Activated naive CD4-positive, alpha-beta T cell (primary cell): Measurements from ENCODE around the gene MSANTD7.
"Not testable (repeated sequence)": the region's sequence is repeated elsewhere in the genome, so short reads cannot be mapped to it uniquely, and the experiment has no call there.

Experiments used
- DNase-seq, 4 experiments: peaks; one replicate each; lab custom pipeline; 2025; lab: John Stamatoyannopoulos, UW

MSANTD7 gene, protein sequence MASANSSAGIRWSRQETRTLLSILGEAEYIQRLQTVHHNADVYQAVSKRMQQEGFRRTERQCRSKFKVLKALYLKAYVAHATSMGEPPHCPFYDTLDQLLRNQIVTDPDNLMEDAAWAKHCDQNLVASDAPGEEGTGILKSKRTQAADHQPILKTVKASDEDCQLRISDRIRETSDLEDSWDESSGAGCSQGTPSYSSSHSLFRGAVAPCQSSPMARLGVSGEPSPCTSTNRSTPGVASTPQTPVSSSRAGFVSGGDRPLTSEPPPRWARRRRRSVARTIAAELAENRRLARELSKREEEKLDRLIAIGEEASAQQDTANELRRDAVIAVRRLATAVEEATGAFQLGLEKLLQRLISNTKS

DNA sequence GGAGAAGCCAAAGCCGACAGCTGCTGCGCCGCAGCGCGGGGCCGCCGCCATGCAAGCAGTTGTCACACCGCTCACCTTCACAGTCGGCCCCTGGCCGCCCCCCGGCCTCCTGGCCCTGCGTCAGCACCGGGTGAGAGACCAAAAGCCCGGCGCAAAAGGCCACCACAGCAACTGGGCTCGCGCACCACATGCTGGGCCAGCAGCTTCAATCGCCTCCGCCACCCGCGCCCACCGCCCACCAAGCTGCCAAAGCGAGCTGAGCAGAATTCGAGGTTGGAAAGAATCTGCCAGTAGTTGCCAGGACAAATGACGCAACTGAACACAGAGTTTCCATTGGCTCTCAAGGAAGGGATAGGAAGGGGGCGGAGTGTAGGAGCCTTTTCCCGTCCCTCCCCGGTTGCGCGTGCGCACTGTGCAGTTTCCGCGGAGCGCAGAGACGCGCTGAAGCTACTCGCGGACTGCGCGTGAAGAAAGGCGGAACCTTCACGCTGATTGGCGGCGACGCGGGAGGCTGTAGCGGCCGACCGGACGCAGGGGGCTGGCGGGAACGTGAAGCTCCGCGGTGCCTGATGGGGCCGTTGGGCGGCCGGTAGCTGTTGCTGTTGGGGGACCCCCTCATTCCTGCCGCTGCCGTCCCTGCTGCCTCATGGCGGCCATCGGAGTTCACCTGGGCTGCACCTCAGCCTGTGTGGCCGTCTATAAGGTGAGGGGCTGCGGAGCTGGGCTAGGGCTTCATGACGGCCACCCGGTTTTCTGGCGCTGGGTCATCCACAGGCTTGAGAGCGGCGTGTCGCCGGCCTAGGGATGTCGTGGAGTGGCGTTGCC, at the start of gene MSANTD7, which contains the start of the genes CDNF and HSPA14:
Gene MSANTD7 (plus strand): TSS at position 550 of the 825 bp plus-strand sequence. CDS start 3,979 bp downstream, outside the sequence.
Gene CDNF (minus strand): TSS at position 281 of the 825 bp plus-strand sequence. CDS start 91 bp downstream, at position 190.
Gene HSPA14 (plus strand): TSS at position 550 of the 825 bp plus-strand sequence. CDS start 97 bp downstream, at position 647.
- DNase-seq, result peak; percentile 98 to 99 (median 98)

DNA sequence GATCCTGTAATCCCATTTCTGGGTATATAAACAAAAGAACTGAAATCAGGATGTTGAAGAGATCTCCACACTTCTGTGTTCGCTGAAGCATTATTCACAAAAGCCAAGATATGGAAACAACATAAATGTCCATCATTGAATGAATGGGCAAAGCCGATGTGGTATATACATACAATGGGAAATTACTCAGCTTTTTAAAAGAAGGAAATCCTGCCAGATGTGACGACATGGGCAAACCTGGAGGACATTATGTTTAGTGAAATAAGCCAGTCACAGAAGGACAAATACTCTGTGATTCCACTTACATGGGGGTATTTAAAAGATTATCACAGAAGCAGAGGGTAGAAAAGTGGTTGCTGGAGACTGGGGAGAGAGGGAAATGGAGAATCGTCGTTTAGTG, 39.5 kb upstream of the MSANTD7 start:
- no peak for DNase-seq

DNA sequence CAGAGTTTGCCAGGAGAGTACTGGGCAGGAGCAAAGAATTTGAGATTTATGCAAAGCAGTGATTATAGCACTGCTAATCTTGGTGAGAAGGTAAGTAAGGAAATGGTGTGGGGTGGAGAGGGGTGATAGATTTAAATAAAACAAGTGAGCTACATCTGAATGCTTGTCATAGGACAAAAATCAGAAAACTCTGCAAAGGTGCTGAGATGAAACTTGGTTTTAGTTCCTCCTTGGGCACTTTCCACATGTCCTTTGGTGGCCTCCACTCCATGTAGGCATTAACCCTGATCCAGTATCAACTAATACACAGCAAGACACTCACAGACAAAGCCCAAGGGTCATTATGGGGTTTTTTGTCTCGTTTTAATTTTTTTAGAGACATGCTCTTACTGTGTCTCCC, 37.7 kb upstream of the MSANTD7 start:
- no peak for DNase-seq

DNA sequence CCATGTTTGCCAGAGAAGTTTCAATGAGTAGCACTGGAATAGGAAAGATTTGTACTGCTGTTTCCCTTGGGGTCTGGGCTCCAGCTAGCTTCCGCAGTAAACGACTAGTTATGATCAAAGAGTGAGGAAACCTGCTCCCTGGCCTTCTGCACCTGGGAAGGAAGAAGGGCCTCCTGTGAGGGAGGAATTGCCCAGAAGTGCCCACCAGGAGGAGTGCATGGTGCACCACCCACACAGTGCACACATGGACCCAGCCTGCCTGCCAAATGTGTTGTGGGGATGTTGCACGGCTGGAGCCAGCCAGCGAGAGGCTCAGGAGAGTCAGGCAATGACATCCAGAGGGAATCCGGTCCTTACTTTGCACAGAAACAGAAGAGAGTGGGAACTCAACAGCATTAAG, 36.4 kb upstream of the MSANTD7 start:
- DNase-seq, result no peak

- no peak for DNase-seq
These were observed 34.3 kb upstream of the MSANTD7 start for GRCh38 chr10:14803827-14804226.

DNA sequence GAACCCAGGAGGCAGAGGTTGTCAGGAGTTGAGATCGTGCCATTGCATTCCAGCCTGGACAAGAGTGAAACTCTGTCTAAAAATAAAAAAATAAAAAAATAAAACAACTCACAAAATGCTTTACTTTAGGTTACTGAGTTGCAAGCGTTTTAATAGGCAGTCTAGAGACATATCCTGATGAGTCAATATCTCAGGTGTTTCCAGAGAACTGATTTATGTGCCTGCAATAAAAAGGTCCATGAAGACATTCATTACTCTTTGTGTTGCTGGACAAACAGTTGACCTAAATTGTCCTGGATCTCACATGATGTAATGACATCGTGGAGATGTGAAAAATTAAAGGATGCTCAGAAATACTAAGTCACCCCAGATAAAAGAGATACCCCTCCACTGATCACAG, 31.8 kb upstream of the MSANTD7 start:
- DNase-seq, result no peak

DNA sequence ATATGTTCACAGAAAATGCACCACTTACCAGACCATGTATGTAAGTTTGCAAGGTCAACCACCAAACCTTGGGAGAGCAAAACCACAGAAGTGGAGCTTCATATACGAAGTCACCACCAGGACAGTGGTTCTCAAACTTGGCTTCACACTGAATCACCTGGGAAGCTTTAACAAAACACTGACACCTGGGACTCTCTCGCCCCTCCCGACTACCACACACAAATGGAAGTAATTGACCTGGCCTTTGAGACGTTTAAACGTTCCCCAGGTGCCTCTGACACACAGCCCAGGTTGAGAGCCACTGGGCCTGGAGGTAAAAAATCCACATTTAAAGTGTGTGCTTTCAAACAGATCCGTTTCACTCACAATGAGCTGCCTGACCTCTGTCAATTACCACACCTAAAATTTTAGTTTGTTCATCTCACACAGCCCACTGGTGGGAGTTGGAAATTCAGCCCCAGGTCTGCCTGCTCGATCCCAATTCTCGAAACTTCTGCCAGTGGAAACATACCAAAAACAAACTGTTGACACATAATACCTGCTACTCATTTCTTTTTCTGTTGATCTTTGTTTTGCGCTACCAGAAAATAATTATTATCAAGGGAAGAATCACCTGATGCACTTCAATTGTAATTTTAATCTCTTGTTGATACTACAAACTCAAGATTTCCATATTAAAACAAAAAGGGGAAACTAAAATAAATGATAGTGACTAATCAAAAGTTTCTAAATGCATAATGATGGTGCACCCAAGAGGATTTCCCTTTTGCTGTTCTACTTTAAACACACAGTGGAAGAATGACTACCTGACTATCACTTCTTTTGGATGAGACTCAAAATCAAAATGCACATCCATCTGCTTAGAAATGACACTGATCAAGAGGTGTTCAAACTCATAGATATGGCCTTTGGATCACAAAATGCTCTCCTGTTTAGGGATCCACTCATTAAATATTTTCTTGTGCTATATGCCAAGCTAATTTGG, 26.8 kb upstream of the MSANTD7 start:
- DNase-seq, result no peak

DNA sequence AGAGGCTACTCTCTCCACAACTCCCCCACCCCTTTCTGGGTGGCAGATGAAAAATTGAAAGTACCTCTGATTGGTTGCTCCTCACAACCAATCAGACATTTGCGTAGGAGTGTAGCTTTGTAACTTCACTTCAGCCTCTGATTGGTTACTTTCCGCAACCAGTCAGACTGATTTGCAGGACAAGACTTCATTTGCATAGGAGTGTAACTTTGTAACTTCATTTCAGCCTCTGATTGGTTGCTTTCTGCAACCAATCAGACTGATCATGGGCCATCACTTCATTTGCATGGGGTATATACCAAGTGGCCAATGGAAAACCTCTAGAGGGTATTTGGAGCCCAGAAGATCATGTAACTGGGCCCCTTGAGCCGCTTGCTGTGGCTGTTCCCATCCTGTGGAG, 25.8 kb upstream of the MSANTD7 start:
- no peak for DNase-seq

- DNase-seq, result no peak
These were observed 22.4 kb upstream of the MSANTD7 start for GRCh38 chr10:14815681-14816080.

DNA sequence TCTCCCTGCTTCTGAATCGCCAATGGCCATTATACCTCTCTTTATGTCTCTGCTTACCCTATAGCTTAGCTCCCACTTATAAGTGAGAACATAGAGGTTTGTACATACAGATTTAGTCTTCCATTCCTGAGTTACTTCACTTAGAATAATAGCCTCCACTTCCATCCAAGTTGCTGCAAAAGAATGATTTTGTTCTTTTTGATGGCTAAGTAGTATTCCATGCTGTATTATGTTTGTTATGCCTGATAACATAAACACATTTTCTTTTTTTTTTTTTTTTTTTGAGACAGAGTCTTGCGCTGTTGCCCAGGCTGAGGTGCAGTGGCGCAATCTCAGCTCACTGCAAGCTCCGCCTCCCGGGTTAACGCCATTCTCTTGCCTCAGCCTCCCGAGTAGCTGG, 21.4 kb upstream of the MSANTD7 start:
- DNase-seq, result not testable (repeated sequence)

DNA sequence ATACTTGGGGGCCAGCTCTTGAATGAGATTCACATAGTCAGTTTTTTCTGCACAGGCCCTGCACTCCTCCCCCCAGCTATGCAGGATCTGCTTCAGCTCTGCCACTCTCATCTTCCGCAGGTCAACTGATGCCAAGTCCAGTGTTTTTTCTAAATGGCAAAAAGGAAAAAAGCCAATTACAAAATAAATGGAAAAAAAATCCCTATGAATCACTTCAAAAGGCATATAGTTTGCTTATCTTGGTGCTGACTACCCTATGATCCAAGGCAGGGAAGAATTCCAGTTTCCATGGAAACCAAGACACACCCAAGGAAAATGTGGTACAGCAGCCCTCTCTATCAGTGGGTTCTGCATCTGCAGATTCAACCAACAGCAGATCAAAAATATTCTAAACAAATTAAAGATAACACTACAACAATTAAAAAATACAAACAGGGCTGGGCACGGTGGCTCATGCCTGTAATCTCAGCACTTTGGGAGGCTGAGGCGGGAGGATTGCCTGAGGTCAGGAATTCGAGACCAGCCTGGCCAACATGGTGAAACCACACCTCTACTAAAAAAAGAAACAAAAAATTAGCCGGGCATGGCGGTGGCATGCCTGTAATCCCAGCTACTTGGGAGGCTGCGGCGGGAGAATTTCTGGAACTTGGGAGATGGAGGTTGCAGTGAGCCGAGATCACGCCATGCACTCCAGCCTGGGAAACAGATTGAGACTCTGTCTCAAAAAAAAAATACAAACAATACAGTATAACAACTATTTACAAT, 17.9 kb upstream of the MSANTD7 start:
- DNase-seq, result no peak

DNA sequence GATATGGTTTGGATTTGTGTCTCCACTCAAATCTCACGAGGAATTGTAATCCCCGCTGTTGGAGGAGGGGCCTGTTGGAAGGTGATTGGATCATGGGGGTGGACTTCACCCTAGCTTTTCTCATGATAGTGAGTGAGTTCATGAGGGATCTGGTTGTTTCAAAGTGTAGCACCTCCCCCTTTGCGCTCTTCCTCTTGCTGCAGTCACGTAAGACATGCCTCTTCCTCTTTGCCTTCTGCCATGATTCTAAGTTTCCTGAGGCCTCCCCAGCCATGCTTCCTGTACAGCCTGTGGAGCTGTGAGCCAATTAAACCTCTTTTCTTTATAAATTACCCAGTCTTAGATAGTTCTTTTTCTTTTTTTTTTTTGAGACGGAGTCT, 17.3 kb upstream of the MSANTD7 start:
- DNase-seq, result no peak

DNA sequence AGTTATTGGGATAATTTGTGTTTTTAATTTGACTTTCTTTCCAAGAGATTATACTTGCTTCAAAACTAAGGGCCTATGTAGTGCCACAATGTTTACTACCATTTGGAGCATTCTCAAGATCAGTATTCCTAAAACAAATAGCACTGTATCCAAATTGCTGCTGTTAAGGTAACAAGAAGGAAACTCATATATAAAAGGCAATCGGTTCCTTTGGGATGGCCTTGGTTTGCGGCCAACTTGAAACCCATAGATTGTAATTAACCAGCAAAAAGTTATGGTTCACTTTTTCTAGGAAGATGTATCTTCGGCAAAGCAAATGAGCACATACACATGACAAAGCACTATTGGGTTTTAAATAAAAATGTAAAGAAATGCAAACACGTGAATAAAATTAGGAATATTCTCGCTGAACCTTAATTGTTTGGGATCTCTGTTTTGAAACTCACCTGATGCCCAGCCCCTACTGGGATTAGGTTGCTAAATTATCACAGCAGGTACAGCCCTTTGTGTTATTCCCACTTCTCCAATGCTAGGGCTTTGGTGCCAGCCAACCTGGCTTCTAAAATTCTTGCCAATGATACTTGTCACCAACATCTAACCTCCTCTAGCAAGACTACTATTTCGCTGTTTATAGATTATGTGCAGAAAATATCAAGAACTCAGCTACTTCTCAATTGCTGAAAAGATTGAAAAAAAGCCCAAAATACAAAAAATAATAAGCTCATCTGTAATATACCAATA, 16.3 kb upstream of the MSANTD7 start:
- no peak for DNase-seq

DNA sequence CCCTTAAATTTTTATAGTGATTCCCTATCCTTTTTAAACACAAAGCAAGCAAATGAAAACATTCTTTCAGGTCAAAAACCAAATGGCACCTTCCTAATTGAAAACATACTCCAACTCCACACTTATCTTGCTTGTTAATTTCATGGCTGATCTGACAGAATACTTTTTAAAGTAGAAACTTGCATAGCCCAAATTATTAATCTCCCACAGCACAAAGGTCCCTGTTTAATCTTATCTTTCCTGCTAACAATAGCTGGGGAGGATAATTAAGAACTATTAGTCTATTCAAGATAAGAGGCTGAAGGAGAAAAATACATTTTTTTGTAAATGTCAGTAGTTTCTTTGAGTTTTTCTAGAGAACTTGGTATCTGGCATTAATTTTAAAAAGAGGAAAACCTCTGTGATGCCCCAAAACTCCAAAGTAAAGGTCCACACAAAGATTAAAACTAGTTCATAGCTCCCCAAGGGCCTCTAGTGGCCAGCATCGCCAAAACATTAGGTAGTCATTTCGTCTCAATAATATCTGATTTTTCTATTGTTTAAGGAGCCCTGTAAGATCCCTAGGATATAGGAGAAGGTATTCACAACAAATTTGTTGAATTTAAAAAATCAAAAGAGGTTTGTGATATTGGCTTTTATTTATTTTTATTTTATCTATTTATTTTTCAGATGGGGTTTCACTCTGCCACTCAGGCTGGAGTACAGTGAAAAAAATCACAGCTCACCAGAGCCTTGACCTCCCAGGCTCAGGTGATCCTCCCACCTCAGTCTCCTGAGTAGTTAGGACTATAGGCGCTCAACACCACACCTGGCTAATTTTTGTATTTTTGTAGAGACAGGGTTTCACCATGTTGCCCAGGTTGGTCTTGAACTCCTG, 15.0 kb upstream of the MSANTD7 start:
- DNase-seq, result peak in 2 of 4 experiments; percentile 9 to 17

DNA sequence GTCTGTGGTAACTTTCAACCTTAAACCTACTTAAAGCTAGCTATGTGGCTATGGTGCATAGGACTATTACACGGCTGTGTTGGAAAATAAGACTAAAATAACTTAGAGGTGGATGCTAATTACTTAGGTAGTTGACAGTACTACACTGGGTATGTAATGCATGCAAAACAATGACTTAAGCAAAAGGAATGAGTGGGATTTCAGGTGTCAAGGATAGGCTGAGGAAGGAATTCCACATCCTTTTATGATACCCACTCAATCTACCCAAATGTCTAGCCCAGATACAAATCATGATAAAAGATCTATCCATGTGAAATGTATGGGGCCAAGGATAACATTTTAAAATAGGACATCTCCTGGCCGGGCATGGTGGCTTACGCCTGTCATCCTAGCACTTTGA, 14.1 kb upstream of the MSANTD7 start:
- no peak for DNase-seq

DNA sequence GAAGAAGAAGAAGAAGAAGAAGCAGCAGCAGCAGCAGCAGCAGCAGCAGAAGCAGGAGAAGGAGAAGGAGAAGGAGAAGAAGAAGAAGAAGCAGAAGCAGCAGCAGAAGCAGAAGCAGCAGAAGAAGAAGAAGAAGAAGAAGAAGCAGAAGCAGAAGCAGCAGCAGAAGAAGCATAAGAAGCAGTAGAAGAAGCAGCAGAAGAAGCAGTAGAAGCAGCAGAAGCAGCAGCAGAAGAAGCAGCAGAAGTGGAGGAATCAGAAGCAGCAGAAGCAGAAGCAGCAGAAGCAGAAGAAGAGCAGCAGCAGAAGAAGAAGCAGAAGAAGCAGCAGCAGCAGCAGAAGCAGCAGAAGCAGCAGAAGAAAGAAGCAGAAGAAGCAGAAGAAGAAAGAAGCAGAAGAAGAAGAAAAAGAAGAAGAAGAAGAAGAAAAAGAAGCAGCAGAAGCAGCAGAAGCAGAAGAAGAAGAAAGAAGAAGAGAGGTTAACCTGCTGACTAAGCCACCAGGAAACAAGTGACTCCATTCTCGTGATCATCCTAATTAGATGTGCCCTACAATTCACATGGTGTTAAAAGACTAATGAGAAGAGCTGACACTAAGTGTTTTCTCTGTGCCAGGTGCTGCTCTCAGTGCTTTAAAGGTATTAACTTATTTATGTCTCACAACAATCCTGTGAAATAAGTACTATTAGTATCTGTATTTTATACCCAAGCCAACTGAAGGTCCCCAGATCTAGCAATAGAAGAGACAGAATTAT, 11.9 kb upstream of the MSANTD7 start:
- no peak for DNase-seq

GRCh38 chr10:14833106-14833505, 5.0 kb upstream of the MSANTD7 start:
- no peak for DNase-seq

- no peak for DNase-seq
These were observed 1.9 kb upstream of the MSANTD7 start for GRCh38 chr10:14836208-14836607.
